Hematopoietic multipotent progenitor cell treated with erythropoietin and hydrocortisone succinate and interleukin-3 and kit ligand, for 15 days (in vitro differentiated cells): ENCODE measurements around the gene TIGD3.
"Not testable (repeated sequence)": the region's sequence is repeated elsewhere in the genome, so short reads cannot be mapped to it uniquely, and the experiment has no call there.

ENCODE experiments used
- DNase-seq: peaks from one replicate; pipeline ENCODE4 v3.0.0-alpha.2; 2015; ENCODE audit warnings: low spot score

Gene TIGD3

GRCh38 chr11:65327021-65327420 is 27.5 kb upstream of the TIGD3 start:
- DNase-seq = no peak

- no peak for DNase-seq
Measured at GRCh38 chr11:65329478-65329877, 25.1 kb upstream of the TIGD3 start.

- peak; percentile 90 for DNase-seq
Measured at GRCh38 chr11:65329944-65330403, 24.6 kb upstream of the TIGD3 start.

GRCh38 chr11:65330544-65330943 is 24.0 kb upstream of the TIGD3 start:
- DNase-seq = no peak

- not testable (repeated sequence) for DNase-seq
Measured at GRCh38 chr11:65332591-65332990, 22.0 kb upstream of the TIGD3 start.

- no peak for DNase-seq
Measured at GRCh38 chr11:65334696-65335295, 19.8 kb upstream of the TIGD3 start.

- no peak for DNase-seq
Measured at GRCh38 chr11:65338676-65339075, 15.9 kb upstream of the TIGD3 start.

GRCh38 chr11:65340226-65340625 is 14.3 kb upstream of the TIGD3 start:
- no peak for DNase-seq

- no peak for DNase-seq
Measured at GRCh38 chr11:65341856-65342255, 12.7 kb upstream of the TIGD3 start.

- no peak for DNase-seq
Measured at GRCh38 chr11:65351511-65351910, 3.0 kb upstream of the TIGD3 start.

GRCh38 chr11:65352783-65353182 is 1.8 kb upstream of the TIGD3 start:
- DNase-seq = no peak

GRCh38 chr11:65353376-65353775 is 1.2 kb upstream of the TIGD3 start:
- DNase-seq = no peak

GRCh38 chr11:65353900-65354264 is 669 bp upstream of the TIGD3 start:
- no peak for DNase-seq

- no peak for DNase-seq
Measured at GRCh38 chr11:65355013-65355775, 643 bp downstream of the TIGD3 start.

- DNase-seq = no peak
Measured at GRCh38 chr11:65355776-65356393, 1.3 kb downstream of the TIGD3 start.

GRCh38 chr11:65356394-65356972 is 1.9 kb downstream of the TIGD3 start:
- DNase-seq = no peak

GRCh38 chr11:65357856-65358356 is 3.4 kb downstream of the TIGD3 start:
- no peak for DNase-seq

- no peak for DNase-seq
Measured at GRCh38 chr11:65362320-65362931, 7.9 kb downstream of the TIGD3 start.

- no peak for DNase-seq
Measured at GRCh38 chr11:65362966-65363365, 8.4 kb downstream of the TIGD3 start.

- DNase-seq = no peak
Measured at GRCh38 chr11:65363770-65364169, 9.2 kb downstream of the TIGD3 start.

GRCh38 chr11:65366340-65366773 is 11.8 kb downstream of the TIGD3 start:
- peak; percentile 81 for DNase-seq

- no peak for DNase-seq
Measured at GRCh38 chr11:65370659-65371049, 16.1 kb downstream of the TIGD3 start.
